DMS 273 (cell line): Measurements from ENCODE around the gene MEP1B.
"Not testable (repeated sequence)": the region's sequence is repeated elsewhere in the genome, so short reads cannot be mapped to it uniquely, and the experiment has no call there.

Experiments
- DNase-seq: peaks from one replicate; lab custom pipeline; 2025; ENCODE audit not compliant: unreplicated experiment; lab: John Stamatoyannopoulos, UW

MEP1B gene

DNA sequence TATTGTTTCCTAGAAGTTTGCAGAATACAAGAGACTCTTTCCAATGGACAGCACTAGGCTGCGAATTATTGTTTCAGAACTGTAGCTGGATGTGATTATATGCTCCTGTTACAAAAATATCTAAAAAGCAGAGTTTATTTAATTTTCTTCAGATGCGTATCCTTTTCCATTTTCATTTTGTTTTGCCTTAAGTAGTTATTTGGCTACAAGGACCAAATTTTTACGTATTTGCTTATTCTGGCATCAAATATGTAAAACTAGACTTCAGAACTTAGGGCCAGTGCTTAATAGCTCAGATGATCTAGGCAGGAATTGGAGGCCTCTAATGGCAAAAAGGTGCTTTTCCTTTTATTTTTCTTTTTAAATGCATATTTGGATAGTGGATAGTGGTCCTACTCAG is 18.7 kb downstream of the MEP1B start:
- DNase-seq: no peak

DNA sequence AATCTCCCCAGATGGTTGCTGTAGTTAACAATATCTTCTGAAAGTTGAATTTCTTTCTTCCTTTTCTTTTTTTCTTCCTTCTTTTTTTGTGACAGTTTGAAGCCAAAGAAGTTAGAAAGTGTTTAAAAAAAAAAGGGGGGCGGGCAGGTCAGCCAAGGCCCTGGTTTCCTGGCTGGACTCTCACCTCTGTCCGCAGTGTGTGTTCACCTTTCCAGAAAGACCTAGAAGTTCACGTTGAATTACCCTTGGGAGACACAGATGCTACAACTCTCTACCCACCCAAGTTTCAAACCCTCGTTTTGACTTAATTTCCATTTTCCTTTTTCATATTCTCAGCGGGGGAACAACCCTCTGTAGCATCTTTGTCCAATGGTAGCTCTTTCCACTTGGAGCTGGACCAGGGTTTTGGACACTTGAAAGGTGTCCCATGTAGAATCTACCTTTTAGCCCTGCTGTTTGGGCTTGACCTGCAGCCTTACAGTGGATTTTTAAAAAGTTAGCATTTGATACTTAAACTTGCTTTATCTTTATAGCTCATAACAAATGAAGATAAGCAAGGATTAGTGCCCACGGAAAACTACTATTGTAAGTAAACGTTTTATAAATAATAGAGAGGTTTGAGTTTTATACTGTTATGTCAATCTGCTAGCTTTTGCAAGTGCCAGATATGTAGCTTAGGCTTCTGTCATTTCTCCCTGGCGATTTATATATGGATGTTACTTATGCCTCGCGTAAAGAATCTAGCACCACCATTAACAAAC is 20.0 kb downstream of the MEP1B start:
- DNase-seq: no peak

DNA sequence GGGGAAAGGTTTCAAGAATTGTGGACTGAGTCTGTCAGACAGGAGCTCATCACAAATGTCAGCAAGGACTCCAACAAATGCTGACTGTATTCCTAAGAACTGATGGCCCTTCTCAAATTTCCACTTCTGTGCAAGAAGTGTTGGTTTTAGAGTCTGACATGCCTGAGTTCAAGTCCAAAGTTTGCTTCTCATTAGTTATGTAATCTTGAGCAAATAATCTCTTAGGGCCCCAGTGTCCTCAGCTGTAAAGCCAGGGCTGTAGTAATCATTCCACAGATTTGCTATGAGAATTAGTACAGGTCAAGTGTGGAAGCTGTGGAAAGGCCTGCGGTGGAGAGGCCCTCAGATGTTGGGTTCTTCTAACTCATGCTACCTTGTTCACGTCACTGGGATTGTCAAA is 23.9 kb downstream of the MEP1B start:
- no peak for DNase-seq

DNA sequence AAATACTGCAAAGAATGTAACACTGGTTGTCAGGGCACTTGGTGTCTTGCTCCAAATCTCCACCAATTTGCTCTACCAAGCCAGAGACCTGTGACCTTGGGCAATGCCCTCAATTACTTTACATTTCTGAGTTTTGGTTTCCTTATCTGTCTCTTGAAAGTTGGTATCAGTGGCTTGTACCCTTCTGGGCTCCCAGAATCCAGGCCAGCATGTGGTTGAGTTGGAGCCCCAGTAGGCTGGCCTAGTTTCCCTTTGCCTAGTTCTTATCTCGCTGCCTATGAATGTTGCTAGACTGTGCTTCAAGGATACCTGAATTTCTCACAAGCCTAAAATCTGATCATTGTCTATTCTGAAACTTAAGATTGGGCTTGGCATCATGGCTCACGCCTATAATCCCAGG is 26.6 kb downstream of the MEP1B start:
- DNase-seq: no peak

GRCh38 chr18:32219431-32220018 is 29.7 kb downstream of the MEP1B start:
- peak; percentile 36 for DNase-seq

DNA sequence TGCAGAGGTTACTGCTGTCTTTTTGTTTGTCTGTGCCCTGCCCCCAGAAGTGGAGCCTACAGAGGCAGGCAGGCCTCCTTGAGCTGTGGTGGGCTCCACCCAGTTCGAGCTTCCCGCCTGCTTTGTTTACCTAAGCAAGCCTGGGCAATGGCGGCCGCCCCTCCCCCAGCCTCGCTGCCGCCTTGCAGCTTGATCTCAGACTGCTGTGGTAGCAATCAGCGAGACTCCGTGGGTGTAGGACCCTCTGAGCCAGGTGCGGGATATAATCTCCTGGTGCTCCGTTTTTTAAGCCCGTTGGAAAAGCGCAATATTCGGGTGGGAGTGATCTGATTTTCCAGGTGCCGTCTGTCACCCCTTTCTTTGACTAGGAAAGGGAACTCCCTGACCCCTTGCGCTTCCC is 43.5 kb downstream of the MEP1B start:
- not testable (repeated sequence) for DNase-seq

- DNase-seq: no peak
Observed at GRCh38 chr18:32237049-32237448, 47.2 kb downstream of the MEP1B start.

DNA sequence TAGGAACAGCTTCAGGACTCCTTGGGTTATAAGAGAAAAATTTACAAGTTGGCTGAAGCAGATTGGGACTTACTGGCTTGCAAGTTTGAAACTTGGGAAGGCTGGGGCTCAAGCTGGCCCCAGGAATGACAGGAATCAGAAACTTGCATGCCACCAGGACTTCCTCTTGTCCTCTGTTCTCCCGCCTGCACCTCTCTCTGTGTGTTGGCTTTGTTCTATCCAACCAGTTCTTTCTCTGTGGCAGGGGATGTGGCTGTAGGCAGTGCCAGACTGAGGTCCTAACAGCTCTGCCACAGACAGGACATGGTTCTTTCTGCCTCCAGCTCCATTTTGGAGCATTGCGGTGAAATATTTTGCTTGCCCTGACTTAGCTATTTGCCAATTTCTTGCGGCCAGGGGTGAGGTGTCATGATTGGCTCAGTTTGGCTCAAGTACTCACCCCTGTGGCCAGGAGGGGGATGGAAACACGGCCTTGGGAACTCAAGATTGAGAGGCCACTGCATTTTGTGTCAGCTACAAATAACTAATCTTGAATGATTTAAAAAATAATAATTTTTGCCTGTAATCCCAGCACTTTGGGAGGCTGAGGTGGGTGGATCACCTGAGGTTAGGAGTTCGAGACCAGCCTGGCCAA is 48.9 kb downstream of the MEP1B start:
- DNase-seq: no peak

GRCh38 chr18:32242395-32242794 is 52.6 kb downstream of the MEP1B start:
- DNase-seq: no peak

- DNase-seq: no peak
Observed at GRCh38 chr18:32243358-32243757, 53.5 kb downstream of the MEP1B start.

- peak; percentile 44 for DNase-seq
Observed at GRCh38 chr18:32244881-32245280, 55.0 kb downstream of the MEP1B start.

DNA sequence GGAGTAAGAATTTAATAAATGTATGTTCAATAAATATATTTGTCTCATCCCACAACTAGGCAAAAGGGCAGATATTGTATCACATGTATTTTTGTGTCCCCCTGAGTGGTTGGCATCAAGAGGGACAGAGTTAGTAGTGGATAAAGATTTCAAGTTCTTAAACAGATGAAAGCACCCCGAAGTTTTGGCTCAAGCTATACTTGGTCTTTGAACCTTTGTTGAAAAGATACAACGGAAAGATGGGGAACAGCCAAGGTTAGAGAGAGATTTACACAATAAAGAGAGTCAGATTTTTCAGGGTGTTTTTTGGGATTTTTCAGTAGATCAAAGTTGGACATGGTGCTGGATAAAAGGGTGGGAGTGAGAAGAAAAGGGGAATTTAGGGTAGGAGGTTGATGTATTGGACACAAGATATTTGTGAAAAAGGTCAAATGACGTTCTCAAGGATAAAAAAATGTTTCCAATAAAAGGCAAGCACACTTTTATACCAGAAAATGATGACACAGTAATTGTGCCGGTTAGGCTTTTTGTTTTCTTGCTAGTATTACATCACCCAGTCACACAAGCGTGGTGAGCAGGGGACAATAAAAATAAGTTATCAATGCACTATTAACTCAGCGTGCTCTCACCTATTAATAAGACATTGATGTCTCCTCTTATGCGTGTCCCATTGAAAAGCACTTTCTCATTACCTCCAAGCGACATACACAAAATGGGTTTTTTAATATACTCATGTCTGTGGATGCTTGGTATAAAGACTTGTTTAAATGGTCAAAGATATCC is 59.5 kb downstream of the MEP1B start:
- DNase-seq: no peak

GRCh38 chr18:32251466-32251865 is 61.6 kb downstream of the MEP1B start:
- no peak for DNase-seq

GRCh38 chr18:32252141-32252860 is 62.5 kb downstream of the MEP1B start:
- no peak for DNase-seq

DNA sequence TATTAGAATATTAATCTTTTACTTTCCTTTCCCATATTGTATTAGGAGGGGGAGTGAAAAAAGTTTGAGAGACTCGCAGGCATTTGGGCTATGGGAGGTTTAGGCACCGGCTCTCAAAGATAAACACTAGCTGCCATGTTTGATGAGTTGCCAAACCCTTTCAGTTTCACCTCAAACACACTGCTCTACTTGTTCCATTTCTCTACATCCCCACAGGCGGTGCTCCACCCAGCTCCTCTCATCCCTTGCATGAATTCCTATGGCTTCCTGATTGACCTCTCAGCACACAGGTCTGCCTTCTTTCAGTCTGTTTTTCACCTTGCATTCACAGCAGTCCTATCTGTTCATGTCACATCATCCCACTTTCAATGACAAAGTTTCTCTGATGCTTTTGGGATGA is 65.7 kb downstream of the MEP1B start:
- no peak for DNase-seq

DNA sequence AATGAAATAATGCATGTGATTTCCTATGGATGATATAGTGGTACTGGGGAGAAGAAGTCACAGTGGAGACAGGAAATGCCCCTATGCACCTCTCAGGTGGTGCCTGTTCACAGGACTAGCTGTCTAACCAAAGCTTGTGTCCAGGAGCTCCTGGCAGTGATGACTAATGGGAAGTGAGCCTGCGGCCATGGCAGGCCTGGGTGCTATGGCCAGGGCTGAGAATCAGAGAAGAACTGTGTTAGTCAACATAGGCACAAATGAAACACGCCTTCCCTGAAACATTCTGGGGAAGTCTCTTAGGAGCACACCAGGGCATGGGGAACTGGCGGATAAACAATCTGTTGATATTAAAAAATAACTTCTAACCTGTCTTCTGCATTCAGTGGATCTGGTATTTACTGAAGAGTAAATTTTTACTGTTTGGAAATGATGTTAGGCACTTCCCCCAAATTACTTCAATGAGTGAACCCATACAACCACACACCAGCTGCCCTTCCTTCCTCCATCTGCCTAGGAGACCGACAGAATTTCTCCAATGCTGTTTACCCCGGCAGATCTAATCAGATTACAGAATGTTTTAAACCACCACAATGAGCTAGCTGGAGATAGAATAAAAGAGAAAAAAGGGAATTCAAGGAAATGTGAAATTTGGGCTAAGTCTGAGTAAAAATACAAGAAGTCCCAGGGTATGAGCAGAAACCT is 67.4 kb downstream of the MEP1B start:
- DNase-seq: peak; percentile 56

DNA sequence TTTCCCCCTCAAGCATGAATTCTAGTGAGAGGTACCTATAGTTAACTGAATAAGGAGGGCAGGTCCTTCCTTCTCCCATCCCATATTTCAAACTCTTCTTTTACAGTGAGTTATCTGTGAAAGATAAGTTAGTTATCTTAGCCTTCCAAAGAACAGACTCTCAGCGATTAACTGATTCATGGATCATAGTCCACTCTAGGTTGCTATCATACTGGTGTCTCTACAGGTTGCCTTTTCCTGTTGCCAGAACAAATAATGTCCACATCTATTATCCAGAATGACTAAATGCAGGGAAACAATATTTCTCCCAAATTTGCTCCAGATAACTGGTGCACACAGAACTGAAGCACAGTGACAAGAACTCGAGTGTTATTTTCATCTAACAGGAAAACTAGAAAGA is 68.3 kb downstream of the MEP1B start:
- no peak for DNase-seq

DNA sequence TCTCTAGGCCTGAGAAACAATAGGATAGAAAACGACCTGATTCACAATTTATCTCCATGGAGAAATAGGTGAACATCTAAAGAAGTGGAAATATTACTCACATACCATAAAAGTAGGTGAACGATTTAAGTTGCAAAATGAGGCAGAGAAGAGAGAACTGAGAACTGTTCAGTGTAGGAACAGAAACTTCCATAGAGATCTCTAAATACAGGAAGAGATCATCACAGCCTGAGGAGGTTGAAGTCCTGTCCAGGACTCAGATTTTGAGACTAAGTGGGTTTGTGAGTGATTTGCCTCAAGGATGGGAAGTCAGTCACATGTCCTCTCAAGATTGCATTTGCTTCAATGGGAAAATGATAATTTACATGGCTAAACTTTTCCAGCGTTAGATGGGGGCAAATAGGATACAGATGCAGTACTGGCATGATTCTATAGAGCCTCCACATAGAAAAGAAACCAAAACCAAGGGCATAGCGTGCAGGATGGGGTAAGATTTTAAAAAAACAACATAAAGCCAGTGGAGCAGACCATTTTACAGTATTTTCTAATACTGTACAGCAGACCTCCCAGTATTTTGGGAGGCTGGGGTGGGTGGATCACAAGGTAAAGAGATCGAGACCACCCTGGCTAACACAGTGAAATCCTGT is 68.8 kb downstream of the MEP1B start:
- no peak for DNase-seq

- no peak for DNase-seq
Observed at GRCh38 chr18:32259553-32259952, 69.7 kb downstream of the MEP1B start.

GRCh38 chr18:32261003-32261402 is 71.2 kb downstream of the MEP1B start:
- peak; percentile 18 for DNase-seq
